GM21825 (cell line): Measurements from ENCODE around the gene PARD3B.

Source experiments
- ATAC-seq: cut with Tn5 transposase; IDR thresholded peaks from one replicate; pipeline ENCODE4 v1.9.1; 2021; ENCODE audit warnings: mild to moderate bottlenecking, moderate library complexity; ENCODE audit not compliant: unreplicated experiment

PARD3B gene

DNA sequence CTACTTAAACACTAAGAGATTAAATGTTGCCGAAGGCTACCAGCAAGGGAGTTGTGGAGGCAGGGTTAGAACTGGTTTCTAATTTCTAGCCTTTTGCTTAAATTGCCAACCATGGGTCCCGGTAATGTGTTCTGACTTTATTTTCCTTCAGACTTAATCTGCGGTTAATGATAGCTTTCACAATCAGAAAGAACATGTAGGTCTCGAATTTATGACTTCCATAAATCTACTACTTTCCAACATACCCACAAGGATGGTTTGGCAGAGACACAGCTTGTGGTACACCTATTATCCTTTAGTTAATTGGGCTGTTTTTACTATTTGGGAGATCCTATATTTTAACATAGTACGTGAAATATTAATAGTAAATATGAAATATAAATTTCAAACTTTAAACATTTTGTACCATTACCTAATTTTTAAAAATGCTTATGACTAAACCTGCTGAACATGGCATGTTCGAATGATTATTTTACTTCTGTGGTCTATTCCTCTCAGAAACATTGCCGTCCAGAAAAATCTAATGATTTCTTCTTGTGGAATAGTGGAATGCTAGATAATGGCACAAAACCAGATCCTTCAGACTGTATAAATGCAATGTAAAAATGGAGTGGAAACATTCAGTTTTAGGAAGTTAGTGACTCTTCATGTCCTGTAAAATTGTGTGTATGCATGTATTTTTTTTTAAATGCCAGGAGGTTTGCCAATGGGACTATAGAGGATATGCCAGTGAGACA lies 41.3 kb downstream of the PARD3B start:
- ATAC-seq: no peak

DNA sequence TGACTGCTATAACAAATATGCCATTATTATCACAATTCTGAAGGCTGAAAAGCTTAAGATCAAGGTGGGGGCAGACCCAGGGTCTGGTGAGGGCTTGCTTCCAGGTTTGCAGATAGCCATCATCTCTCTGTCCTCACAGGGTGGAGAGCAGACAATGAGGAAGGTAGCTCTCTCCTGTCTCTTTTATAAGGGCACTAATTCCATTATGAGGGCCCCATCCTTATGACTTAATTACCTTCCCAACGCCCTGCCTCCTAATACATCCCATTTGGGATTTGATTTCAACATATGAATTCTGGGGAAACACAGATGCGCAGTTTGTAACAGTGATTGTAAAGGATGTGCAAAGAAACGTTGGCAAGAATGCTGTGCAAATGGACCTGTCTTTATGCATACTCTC lies 44.8 kb downstream of the PARD3B start:
- ATAC-seq: no peak

DNA sequence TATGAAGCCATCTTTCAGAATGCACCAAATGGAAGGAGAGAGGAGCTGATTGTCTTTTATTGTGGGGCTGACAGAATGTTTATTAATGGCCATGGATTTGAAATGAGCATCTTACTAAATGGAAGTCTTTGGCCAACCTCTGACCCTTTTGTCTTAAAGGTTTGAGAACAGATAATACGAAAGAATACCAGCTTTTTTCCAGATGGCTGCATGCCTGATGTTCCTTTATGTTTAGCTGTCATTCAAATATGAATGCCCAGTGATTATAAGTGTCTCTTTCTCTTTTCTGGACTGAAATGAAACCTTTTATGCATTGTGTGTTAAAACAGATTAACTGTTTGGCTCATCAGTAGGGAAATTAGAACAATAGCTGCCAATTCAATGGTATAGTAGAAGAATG lies 46.0 kb downstream of the PARD3B start:
- ATAC-seq: no peak

DNA sequence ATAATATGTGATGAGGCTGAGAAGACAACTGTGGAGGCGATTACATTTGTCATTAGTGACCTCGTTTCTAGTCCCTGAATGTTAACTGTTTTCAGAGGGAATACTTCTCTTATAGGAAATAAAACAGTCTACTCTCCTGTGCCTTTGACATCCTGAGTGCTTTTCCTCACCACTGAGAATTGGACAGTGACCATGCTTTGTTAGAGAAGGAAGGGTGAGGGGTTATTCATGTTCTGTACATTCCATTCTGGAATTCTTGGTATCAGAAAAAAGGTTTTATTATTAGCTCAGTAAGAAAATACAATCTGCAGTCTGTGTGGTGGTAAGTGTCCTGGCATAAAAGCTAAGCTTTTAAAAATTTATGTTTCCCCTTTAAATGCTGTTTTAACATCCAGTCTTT lies 58.8 kb downstream of the PARD3B start:
- no peak for ATAC-seq

DNA sequence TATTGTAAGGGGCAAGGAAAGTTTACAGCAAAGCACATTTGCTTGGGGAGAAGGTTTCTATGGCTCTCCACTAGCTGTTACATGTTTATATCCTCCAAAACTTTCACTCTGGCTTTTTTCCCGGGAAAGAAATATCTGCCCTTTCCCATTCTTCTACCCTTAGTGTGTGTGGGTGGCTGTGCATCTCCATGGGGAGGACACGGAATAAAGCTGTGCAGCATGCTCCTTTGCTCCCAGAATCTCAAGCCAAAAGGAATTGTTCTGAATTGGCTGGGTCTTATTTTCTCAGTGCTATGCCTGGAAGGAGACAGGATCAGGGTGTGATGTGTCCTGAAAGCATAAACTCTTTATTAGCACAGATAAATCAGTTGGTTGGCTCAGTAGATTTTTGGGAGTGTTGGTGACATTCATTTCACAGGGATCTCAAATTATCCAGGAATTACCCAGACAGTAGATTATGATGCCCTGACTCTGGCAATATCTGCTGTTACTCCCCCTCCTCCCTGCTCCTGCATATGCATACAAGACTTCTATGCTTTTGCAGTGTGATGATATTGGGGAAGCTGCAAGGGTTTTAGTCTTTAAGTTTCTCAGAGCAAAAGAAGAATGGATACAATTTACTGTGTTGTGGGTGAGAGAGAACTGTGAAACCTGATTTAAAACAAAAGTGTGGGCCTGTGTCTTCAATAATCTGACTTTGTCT lies 63.1 kb downstream of the PARD3B start:
- ATAC-seq: no peak

DNA sequence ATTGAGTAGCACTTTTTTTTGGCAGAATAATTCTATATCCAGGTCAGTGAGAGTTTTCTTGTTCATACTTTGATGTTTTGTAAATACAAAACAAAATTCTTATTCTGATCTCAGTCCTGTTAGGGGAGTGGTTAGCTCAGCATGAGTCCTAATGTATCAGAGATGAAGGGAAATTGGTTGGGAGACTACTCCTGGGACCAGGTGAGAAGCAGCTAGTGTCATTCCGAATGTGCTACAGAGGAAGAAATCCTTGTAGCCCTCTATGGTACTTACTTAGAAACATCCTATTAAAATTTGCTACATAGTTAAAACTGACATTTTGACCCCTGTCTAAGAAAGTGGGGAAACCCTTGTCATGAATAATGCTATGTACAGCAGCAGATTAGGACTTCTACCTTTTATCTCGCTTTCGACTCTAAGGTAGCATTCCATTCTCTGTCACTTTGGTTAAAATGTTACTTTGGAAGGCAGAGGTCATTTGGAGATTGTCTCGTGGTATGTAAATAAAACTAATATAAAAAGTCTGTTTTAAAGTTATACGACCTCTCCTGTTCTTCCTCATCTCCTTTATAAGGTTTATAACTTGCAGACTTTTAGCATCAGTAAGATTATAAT lies 65.8 kb downstream of the PARD3B start:
- ATAC-seq: no peak

DNA sequence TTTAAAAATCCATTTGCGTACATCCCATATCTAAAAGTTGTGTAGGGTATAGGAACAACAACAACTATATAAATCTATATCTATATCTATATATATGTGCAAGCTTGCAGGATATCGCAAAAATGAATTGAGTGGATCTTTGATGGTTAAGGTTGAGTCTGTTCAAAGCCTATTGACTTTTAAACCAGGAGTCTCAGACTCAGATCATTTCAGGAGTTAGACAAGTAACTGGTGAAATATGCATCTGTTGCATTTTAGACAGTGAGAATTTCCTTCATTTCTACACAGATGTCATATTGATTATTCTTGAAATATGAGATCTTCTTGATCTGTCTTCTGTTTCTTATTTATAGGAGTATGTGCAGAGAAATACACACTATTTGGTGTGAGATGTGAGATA lies 66.5 kb downstream of the PARD3B start:
- ATAC-seq: no peak

DNA sequence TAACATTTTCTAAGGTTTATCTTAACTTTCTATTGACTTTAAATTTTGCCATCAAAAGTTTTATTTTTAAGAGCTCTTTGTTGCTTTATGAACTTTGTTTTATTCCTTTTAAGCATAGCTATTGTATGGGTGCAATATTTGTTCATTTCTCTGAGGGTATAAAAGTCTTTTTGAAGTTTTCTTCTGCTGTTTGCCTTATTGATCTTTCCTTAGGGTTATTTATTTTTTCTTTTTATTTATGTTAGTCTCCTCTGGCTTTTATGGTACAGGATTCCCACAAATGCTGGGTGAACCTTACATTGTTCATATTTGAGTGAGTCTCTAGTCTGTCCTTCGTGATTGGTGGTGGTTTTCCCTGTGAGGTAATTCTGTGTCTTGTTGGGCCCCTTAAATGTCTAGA lies 68.4 kb downstream of the PARD3B start:
- ATAC-seq: no peak

DNA sequence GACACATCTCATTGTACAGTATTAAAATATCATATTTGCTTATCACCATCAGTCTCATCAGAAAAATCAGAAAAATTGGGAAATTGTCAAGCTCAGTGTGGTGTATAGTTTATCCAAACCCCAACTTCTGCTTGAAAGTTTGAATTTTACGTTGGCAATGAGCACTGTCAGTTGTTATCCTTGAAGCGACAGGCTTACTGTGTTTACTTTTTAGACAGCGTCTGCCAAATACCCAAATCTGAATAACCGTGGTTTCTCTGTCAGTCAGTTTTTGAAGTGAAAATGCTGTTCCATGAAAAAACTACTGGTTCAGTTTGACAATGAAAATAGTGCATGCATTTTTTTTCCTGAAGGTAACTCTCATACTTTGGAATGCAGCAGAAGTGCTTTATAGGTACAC lies 70.2 kb downstream of the PARD3B start:
- ATAC-seq: no peak

DNA sequence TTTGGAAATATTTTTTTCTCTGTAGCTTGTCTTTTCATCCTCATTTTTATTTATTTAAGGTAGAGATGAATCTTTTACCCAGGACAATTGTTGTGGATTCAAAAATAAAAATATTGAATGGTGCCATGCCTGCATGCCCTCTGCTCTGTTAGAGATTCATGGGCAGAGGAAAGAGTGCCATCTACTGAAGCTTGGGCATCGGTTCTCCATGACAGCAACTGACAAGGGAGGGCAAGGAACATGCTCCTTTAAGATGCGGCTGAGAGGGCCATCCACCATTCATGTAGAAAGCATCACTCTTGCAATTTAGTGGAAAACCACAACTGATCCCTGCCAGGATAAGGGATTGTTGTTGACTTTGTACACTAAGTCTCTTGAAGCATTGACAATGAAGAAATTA lies 79.9 kb downstream of the PARD3B start:
- ATAC-seq: no peak

DNA sequence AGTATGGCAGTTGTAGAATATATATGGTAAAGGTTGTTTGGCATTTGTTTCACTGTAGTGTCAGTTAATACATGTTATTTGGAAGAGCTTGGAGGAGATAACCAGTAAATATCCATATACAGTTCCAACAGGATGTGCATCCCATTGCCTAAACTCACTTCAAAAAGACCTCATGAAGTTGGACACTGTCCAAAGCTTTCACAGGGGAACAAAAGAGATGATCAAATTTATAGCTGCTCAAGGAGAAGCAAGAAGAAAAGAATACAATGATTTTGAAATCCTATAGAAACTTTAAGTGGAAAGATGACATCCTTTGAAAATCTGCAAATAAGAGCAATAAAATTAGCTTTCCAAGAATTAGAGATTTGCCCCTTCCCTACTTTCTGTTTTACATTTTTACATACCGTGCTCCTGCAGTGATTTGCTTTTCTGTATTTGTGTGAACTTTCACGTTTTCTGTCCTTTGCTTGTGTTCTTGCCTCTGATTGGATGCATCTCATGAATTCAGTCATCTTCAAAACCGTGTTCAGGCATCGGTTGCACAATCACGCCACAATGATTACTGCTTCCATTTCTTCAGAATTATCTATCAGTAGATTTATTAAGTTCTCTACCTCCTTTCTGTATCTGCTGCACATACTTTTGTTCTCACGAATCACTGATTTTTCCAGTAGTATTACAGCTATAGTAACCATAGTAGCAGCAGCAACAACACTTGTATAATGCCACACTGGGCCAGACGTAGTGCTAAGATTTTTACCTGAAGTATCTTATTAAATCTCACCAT lies 83.8 kb downstream of the PARD3B start:
- no peak for ATAC-seq

DNA sequence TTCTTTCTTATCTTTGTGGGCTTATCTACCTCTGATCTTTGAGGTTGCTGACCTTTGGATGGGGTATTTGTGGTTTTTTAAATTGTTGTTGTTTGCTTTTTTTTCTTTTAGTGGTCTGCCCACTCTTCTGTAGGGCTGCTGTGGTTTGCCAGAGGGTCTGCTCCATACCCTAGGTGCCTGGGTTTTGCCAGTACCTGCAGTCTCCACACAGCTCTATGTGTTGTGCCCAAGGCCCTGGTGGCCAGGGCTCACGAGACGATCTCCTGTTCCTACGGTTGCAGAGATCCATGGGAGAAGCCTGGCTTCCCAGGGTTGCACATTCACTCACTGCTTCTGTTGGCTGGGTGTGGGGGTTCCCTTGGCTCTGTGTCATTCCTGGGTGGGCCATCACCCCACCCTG lies 87.1 kb downstream of the PARD3B start:
- ATAC-seq: no peak

DNA sequence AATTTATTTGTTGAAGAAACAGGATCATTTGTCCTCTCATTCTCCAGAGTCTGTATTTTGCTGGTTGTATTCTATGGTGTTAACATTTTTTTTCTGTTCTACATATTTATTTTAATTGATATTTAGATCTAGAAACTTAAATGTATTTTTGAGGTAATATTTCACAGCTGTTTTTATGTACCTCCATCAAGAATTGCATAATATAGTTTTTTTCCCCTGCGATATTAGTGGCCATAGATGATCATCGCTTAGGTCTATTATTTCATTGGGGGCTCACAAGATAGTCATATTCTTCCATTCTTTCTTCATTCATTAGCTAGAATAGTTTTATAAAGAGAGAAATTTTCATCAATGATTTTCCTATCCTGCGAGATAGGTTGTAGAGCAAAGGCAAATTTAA lies 89.3 kb downstream of the PARD3B start:
- ATAC-seq: no peak

DNA sequence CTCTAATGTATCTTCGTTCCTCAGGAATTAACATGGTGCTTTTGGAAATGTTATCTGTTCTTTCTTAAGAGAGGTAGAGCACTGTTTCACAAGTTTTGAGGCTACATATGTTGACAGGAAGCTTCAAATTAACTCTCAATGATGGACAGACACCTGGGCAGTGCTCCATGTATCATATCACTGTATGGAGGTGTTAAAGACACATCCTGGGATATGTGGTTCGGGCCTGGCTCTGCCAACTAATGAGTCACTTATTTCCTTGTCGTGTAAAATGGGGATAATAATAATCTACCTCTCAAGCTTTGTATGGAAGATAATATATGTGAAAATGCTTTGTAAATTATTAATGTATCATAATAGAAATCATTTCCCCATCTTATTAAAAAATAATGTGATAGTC lies 90.2 kb downstream of the PARD3B start:
- no peak for ATAC-seq

DNA sequence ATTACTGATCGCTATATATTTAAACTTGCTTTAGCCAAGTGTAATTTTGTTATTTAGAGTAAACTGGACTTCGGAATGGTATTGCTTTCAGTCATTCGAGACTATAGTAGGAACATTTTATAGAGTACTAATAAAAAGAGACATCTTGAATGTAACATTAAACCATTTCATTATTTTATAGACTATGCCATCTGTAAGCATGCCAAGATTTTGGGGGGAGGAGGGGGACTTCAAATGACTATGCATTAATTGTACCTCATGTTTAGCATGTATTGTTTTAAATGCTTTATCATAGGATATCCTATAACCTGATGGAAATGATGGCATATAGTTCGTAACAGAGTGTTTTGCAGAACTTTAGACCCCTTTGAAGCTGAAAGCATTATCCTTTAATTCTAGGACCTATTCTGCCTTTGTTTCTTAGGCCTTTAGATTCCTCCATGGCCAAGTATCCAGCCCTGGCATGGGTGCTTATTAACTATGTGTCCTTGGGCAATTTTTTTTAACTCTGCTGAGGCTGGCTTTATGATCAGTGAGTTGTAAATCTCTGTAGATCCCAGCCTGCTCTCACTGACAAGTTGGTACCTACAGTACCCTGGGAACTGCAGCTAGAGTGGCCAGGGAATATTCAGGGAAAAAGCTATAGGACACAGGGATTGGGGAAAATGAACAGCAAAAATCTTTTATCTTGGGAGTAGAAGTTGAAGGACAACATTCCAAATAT lies 93.4 kb downstream of the PARD3B start:
- ATAC-seq: no peak

DNA sequence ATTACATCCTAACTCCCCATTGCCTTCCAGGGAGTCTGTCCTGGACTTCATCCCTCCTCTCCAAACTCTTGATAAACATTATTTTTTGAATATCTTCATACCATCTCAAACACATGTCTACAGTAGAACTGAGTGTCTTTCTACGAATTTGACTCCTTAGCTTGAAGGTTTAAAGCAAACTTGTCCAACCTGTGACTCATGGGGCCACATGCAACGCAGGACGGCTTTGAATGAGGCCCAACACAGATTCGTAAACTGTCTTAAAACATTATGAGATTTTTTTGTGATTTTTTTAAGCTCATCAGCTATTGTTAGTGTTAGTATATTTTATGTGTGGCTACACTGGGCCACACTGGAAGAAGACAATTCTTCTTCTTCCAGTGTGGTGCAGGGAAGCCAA lies 98.1 kb downstream of the PARD3B start:
- ATAC-seq: no peak

DNA sequence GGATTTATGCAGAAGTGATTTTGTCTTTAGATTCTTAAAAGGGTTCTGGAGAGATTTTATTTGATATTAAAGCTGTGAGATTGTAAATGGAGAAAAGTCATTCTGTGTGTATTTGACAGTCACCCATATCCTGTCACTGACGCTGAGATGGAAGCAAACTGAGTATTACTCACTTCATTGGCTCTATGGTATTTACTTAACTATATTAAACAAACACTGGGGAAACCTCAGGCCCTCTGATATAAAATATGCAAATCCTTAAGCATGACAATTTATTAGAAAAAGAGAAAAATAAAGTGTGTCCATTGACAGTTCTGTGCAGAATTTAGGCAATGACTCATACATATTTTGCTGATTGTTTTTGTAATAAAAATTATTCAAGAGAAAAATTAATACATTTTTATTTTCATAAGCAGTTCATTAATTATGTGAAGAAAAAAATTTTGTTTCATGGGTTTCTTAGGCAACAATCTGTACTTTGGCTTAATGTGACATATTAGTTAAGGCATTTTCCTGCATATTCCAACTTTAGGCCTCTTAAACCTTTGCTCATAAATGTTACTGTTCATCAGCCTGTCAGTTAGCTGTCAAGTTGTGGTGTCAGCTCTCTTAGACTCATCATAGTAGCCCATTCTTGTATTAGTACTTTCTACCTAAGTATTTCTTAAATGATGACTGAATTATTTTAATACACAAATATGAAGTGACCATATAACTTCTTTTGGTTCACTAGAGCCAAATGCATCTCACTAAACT lies 99.9 kb downstream of the PARD3B start:
- ATAC-seq: no peak

DNA sequence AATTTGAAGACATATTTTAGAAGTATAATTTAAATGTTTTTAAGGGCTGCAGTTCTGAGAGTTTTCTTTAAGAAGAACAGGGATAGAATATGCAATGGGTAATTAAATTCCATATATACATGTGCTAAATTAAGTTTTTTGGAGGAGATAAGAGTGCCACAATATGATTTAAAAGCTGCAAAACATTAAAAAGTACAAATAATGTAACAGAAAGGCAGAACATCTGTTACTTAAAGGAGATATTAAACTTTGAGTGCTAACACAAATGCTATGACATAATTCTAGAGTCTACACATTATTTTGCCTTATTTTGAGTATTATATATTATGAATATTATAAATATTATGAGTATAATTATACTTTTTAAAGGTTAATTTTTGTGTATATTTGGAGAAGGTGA lies 102.4 kb downstream of the PARD3B start:
- no peak for ATAC-seq

DNA sequence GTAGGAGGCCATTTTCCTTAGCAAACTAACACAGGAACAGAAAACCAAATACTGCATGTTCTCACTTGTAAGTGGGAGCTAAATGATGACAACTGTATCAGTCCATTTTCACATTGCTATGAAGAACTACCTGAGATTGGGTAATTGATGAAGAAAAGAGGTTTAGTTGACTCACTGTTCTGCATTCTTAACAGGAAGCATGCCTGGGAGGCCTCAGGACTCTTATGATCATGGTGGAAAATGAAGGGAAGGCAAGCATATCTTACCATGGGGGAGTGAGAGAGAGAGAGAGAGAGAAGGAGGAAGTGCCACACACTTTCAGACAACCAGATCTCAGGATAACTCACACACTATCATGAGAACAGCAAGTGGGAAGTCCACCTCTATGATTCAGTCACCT lies 105.3 kb downstream of the PARD3B start:
- no peak for ATAC-seq

DNA sequence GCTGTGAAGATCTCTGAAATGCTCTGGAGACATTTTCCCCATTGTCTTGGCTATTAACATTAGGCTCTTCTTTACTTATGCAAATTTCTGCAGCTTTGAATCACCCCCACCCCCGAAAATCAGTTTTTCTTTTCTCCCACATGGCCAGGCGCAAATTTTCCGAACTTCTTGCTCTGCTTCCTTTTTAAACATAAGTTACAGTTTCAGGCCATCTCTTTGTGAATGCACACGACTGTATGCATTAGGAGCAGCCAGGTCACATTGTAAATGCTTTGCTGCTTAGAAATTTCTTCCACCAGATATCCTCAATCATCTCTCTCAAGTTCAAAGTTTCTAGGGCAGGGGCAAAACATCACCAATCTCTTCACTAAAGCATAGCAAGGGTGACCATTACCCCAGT lies 106.8 kb downstream of the PARD3B start:
- ATAC-seq: no peak
